NCI-H748 treated with DMSO at 0.1 percent for 48 hours (cell line): Measurements from ENCODE around the gene CTIF.

Experiments
- DNase-seq: peaks from one replicate; lab custom pipeline; 2025; lab: John Stamatoyannopoulos, UW

The CTIF gene

DNA sequence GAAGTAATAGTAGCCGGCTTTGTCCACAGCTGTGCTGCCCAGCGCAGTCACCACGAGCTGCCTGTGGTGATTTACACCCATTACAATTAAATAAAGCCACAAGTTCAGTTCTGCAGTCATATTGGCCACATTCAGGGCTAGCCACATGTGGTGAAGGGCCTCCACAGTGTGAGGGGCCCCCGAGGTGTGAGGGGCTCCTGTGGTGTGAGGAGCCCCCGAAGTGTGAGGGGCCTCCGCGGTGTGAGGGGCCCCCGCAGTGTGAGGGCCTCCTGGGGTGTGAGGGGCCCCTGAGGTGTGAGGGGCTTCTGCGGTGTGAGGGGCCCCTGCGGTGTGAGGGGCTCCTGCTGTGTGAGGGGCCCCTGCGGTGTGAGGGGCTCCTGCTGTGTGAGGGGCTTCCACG lies 191.2 kb downstream of the CTIF start:
- DNase-seq: no peak

DNA sequence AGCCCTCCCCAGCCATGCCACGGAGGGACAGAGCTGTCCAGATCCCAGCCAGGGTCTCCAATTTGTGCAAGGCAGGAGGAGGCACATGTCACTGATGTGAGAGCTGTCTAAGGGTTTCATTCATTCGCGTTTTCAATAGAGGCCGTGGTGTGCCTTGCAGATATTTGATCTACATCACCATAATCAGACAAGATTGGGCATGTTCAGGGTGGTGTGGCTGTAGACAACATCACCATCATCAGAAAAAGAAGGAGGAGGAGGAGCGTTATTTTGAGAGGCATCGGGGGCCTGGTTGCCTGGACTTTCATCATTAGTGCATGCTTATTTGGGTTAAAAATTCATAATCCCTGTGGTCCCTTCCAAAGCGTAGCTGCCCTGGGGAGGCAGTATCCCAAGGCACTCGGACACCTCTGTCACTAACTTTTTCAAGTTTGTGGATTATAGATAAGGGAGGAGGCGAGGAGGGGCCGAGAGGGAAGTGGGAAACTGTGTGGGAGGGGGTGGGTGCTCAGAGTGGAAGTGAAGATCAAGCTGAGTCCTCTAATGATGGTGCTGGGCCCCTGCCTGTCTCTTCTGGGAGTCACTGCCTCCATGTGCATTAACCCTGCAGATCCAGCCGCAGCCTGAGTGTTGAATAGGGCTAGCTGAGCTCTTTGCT lies 194.1 kb downstream of the CTIF start:
- no peak for DNase-seq

DNA sequence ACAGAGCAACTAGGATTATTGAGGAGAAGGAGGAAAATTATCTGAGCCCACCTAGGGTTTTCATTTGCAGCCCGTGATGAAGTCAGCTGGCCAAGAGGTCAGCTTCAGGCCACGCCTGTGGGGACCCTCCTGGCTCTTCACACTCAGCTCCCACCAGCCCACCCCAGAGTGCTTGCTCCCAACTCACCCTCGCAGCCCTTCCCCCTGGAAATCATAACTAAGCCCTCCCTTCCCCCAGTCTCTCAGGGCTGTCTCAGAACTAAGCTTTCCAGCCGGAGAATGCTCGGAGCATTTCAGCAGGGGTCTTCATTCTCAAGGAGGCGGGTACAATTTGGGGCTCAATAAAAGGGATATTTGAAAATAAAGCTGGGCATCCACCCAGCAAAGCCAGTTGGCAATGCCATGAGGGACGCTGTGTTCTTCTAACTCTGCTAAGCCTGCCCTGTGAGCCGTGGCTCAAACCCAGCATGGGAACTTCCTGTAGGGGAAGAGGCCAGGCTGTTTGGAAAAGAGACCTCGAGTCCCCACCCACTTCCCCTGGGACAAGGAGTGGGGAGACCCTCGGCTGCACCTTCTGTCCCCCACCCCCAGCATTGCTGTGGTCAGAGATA lies 194.9 kb downstream of the CTIF start:
- DNase-seq: no peak

DNA sequence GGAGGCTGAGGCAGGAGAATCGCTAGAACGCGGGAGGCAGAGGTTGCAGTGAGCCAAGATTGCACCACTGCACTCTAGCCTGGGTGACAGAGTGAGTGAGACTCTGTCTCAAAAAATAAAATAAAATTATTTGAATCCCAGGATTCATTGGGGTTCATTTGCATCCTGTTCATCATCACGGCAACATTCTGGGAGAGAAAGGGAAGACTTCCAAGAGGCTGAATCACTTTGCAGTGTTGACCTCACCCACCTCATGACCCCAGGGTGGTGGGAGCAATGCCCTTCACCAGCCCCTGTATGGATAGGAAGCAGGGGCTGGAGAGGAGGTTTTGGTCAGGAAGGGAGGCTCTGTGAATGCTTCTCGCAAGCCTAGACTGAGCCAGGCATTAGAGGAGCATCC lies 195.6 kb downstream of the CTIF start:
- no peak for DNase-seq

DNA sequence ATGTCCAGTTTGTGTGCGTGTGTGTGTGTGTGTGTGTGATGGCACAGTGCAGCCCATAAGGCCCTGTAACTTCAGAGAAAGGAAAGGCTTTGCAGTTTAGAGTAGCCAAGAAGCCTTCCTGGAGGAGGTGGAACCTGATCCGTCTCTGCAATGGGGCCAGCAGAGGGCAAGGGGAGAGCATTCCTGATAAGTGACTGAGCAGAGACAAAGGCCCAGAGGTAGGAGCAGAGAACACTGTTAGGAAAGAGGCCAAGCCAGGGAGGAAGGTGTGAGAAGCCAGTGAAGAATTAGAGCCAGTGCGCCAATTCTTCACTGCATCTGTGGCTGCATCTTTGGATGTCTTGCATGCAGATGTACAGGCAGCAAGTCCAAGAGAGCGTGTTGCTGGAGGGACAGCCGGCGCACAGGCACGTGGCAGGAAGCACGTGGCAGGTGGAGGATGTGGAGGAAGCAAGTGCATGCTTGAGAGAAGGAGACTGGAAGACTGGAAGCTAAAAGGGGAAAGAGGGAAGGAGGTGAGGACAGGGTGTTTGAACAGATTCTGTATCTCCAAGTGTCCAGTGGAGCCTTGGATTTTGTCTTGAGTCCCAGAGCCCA lies 196.3 kb downstream of the CTIF start:
- DNase-seq: no peak

DNA sequence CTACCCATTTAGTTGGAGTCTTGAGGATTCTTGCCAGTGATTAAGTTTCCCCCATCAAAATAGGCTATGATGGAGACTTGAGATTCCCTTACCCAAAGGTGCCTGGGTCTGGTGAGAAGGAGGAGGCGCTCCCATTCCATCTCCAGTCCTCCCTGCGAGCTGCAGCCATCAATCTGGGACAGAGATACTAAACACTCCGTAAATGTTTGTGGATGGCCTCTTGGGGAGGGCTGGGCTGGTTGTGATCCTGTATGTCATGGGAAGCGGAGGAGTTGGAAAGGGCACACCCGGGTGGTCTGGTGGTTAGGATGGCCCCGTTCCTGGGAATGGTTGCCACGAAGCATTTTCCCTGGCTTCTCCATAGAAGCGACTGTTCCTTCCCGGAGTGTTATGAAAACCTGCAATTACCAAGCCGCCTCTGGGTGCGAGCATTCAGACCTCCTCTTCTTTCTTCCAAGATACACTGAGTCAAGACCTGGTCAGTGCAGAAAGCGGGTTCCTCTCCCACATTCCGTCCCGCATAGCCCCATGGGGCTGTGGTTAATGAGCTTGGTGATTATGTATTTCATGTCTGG lies 196.9 kb downstream of the CTIF start:
- no peak for DNase-seq

DNA sequence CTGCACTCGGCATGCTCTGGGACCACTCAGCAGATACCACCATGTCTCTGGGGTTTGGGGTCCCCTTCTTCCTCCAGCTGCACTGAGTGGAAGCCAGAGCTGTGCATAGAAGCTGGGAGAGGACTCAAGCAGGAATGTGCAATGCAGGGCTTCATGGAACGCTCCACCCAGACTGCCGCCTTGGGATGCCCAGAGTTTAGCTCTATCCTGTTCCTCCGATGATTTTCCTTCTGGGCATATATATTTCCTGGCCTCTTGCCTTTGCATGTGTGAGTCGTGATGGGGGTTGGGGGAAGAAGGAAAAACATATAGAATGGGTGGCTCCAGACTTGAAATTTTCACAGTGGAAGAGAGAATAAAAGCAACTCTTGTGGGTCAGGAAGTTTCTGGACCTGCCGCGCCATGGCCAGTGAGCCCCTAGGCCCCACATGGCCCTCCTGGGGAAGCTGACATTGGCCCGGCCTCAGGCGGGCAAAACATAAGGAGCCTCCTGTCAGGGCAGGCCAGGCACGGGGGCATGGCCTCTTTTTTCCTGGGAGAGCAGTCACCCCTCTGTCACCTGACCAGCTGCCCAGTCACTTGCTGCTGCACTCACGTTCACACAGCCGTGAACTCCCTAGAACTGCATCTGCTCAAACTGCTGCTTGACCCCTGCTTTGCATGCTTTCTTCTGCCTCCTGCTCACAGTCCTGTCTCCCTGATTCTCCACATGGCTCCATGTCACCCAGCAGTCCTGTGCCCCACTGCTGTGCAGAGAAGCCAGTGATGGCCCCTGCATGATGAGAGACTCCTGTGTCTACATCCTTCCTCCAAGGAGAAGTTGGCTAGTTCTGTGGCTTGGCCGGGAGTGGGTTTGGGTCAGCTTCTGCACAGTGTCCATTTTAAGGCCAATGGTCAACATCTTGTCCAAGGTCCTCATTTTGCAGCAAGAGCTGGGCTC lies 197.8 kb downstream of the CTIF start:
- DNase-seq: no peak

DNA sequence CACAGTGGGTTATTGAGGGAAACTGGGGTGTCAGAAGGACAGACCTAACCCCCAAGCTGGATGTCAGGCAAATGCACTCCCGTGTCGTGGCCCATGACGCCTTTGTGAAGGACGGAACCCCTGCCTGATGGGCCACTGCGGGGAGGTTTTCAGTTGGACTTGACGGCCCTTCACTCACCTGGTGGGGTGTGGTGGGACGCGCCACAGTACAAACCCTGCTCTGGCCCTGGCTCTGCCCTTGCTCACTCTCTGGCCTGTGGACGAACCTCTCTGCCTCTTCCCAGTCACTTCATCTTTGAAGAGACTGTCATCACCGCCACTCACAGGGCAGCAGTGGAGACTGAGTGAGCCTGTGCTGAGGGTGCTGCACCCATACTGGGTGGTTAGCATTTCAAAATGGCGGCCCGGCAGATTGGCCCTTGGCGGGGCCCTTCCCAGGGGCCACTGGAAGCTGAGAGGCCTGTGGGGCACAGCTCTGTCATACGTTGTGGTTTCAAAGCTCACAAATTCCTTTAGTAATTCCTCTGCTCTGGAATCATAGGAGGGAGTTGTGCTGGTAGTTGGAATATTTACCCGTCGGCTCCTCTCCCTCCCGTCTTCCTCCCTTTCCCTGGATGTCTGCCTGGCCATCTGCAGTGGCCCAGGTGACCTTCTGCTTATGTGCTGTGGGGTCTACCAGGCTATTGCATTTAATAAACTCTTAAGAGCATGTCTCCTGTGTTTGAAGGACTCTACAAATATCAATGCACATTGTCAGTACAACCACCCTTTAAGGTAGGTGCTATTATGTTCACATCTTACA lies 200.6 kb downstream of the CTIF start:
- DNase-seq: no peak

DNA sequence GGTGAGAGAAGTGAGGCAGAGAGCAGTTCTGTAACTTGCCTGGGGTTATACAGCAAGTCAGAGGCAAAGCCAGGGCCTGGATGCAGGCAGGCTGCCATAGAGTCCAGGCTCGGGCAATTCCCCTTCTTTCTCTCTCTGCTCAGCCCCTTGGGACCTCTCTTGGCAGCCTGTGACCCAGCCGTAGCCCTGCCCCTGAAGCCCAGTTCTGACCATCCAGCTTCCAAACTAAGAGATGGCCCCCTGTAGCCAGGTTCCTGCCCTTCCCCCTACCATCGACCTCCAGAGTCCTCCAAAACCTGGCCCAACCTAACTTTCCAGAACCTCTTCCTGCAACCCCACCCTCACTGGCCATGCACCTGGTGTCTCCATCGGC lies 201.2 kb downstream of the CTIF start:
- DNase-seq: no peak

DNA sequence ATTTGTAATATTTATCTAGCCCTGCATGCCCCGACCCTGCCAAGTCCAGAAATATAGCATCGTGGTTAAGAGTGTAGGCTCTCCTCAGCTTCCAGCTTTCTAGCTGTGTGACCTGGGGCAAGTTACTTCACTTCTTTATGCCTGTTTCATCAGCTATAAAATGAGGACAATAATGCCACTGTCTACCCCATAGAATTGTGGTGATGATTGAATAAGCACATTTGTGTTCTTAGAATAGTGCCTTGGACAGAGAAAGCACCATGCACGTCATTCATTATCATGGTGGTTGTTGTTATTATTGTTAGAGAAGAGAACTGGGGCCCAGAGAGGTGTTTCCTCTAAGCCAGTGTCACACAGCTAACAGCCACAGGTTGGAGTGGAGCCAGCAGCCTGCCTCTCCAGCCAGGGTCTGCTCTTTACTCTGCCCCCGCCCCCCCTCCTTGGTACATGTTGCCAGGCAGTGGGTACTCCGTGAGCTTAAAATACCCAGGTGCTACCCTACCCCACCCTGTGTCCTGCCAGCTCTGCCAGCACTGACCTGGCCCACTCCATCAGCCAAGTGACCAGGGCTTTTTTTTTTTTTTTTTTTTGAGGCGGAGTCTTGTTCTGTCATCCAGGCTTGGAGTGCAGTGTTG lies 202.1 kb downstream of the CTIF start:
- DNase-seq: no peak

DNA sequence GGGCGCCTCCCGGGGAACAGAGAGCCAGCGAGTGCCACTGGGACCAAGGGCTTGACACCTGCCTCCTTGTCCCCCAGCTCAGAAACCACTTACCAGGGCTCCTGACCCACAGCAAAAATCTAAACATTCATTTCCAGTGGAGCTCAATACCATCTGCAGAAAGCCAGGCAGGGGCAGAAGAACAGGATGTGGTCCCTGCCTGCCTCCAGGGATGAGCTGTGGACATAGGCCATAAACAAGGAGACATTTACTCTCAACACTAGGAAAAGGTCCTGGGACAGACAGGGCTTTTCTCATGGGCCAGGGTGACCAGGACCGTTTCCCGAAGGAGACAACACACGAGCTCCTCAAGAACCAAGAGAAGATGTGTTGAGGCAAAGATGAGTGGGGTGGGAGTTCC lies 203.0 kb downstream of the CTIF start:
- no peak for DNase-seq

DNA sequence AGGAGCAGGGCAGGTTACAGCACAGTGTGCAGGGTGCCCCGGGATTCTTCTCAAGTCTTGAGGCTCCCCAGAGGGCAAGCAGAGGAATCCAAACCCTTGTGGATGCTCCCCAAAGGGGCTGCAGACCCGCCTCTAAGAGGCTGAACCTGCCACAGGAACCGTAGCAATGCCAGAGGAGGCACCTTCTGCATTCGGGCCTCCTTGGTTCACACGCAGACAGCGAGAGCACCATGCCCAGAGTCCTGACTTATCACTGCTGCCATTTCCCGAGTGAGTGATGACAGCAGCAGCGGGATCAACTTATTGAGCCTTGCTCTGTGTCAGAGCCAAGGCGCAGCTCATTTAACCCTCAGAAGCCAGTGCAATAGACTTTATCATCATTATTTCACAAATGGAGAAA lies 203.5 kb downstream of the CTIF start:
- no peak for DNase-seq

DNA sequence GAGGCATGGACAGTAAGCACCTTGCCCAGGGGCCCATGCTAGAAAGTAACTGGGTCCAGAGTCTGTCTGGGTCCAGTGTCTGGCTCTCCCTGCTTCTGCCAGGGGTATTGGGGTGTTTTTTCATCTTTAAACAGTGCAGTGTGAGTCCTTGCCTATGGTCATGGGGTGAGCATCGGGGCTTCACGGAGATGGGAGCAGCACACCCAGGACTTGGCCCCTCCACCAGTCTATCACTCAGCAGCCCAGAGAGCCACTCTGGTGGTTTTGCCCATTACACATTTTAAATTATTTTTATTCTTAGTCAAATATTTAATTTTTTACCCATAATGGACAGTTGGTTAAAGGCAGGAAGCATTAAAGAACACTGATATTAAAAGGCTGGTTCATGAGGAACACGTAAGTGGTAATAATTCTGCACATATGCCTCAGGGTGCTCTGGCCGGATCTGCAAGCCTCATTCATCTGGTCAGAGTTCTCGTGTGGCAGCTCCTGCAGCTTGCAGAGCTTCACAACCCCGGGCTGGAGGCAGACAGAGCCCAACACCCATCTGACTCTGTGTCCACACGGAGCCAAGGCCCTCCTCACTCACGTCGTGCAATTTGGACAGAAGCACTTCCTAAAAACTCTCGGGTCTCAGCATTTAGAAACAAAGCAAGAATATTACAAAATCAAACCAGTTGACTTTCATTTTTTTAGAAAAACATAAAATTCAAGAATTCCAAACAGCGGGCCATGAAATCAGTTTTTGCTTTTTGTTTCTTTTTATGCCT lies 204.1 kb downstream of the CTIF start:
- no peak for DNase-seq

DNA sequence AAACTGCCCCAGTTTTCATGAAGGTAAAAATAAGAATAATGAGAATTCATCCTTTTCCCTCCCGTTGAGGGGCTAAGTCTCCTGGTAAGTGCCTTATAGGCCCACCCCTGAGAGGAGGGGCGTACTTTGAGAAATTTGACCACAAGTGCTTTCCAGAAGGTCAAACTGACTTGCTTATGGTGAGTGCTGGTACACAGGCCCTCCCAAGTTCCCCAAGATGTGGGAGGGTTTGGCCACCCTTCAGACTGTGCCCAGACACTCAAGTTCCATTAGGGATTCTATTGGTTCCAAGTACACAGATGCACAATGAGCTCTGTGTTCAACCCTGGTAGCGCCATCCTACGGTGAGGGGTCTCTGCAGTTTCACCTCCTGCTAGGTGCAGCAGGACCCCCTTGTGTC lies 205.1 kb downstream of the CTIF start:
- no peak for DNase-seq

DNA sequence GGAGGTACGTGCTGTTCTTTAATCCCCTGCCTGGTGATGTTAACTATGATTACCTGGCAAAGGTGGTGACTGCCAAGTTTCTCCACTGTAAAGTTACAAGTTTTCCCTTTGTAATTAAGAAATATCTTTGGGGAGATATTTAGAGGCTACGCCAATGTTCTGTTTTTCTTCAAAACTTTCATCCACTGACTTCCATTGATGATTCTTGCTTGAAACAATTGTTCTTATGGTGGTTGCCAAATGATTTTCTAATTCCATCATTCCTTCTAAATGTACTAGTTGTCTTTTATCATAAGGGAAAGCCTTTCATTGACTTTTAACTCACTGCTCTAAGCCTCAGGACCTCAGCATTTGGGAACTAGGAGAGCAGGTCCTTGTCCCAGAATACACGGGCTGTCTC lies 206.5 kb downstream of the CTIF start:
- DNase-seq: no peak

DNA sequence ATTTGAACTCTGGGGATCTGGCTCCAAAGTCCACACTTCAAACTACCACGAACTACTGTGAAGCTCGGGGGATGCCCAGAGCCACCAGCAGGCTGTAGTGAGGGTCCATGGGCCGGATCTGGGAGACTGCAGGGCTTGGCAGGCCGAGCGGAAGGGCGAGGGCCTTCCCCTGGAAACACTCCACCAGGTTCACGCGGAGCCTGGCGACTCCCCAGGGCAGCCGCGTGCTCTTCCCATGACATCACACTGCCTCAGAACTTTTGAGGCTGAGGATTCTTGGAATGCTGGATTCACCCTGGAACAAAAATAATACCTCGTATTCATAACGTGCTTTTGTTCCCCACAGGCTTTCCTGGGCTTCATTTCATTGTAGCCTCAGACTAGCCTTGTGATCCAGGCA lies 210.9 kb downstream of the CTIF start:
- no peak for DNase-seq

DNA sequence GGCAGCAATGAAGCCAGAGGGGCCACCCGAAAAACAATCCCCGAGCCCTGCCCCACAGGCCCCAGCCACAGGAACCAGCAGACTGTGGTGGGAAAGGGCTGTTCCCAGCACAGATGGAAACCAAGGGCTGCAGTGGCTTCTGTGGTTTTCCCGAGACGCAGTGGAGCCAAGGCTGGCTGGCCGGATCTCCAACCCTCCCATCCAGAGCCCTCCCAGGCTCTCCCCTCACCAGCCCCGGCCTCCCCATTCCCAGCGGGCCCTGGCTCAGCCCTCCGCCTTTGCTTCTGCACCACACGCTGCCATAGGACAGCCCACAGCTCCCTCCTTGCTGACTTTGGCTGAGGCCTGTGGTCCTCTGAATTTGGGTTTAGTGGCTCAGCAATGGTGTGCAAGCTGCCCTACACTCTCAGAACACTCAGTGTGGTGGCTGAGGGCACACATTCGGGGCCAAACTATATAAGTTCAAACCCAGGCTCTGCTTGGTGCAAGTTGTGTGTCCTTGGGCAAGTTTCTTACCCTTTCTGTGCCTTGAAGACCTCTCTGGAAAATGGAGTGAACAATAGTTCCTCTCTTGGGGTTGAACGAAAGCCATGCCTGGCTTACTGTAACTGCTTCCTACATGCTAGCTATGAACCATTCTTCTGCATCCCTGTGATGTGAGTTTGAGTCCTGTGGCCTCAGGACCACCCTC lies 211.8 kb downstream of the CTIF start:
- no peak for DNase-seq

DNA sequence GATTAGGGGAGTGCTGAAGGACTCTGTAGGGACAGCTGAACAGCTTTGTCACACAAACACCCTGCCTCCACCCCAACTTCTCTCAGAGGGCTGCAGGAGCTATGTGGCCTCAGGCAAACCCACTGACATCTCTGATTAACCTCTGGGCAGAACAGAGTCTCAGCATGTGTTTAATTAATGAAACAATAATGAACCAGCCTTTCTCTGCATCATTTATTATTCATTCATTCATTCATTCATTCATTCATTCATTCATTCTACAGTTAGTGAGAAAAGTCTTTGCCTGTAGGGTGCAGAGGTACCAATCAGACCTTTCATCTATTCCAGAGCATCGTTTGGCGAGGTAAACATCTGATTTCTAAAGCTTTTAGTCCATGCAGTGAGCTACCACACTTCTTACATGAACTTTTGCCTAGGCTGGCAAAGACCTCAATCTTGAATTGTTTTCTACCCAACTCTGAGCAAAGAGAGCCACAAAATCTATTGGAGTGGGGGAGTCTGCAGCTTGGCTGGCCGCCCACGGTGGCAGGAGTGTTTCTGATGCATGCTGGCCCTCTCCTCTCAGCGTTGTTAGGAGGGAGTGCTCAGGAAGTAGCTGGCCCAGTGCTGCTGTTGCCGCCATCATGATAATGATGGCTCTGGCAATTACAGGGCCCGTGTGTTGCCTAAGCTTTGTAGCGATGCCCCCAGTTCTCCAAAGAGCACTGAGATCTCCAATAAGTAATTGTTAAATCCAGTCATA lies 213.1 kb downstream of the CTIF start:
- DNase-seq: no peak

DNA sequence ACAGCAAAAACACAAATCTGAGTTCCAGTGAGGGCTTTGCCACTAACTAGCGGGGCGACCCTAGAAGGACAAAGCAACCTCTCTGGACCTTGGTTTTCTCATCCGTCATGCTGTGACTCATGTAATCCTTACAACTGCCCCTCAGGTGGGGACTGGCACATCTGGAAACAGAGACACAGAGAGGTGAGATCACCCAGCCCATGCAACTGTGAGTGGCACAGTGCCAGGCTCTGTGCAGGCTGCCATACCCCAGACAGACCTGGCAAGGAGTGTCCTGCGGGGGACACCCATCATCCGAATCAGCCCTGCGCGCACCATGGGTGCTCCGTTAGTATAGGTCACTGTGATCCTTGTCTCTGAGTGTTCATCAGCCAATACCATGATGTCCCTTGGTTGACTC lies 213.6 kb downstream of the CTIF start:
- no peak for DNase-seq
